Right ventricle myocardium inferior (tissue), 1 donor: ENCODE data around the gene HNRNPF. TPM values are rescaled to one million over a fixed set of nuclear protein-coding genes. Genes with fewer than 3 reads are reported as not detected.
"Not testable (repeated sequence)": the region's sequence is repeated elsewhere in the genome, so short reads cannot be mapped to it uniquely, and the experiment has no call there.

Experiments
- ATAC-seq: fragments of 200-7000 bp; cut with Tn5 transposase; one replicate; pipeline ENCODE4 v1.9.1; 2020; ENCODE audit warnings: mild to moderate bottlenecking, moderate library complexity
- DNase-seq: peaks from one replicate; pipeline ENCODE4 v3.0.0; 2021; ENCODE audit errors: missing footprints
- intact Hi-C: fragments of 100-400 bp; cut with DNase I; formaldehyde crosslinking; loops from one replicate; pipeline ENCODE4 v1.11.0; 2022
- total RNA-seq: library from RNA; stranded (reverse); fragmentation: NEBNext Ultra II Directional; extraction: Animal tissue kit (Norgen Biotek cat#: 25700); gene quantifications from one replicate; pipeline ENCODE4 v1.2.1, GENCODE V29; 2021
- donor health status: DM: no; HTN: yes; CAD: no; lungs with severe emphysema.

HNRNPF gene
- total RNA-seq, 1 donor from 2014 or later: 87.6 TPM

- DNase-seq, ATAC-seq, intact Hi-C loops: not testable (repeated sequence)
Measured at GRCh38 chr10:43426476-43426875, 17.5 kb upstream of the HNRNPF start.

- intact Hi-C loops: no loop called here
- DNase-seq (no peak), ATAC-seq (no peak)
Measured at GRCh38 chr10:43424416-43424815, 15.4 kb upstream of the HNRNPF start.

- not testable (repeated sequence) for DNase-seq, ATAC-seq
- intact Hi-C loops: loop anchor here (1.0 to 2.0 kb wide), 2 partner anchors 14 to 25 kb away; no protein-coding TSS in a partner anchor
Measured at GRCh38 chr10:43421944-43422343, 13.0 kb upstream of the HNRNPF start.

- DNase-seq (no peak), ATAC-seq (no peak)
- intact Hi-C loops: loop anchor here (1.0 to 2.0 kb wide), 2 partner anchors 15 to 25 kb away; no protein-coding TSS in a partner anchor
Measured at GRCh38 chr10:43421519-43421918, 12.5 kb upstream of the HNRNPF start.

GRCh38 chr10:43421201-43421507 is 12.2 kb upstream of the HNRNPF start:
- DNase-seq (no peak), ATAC-seq (no peak)
- intact Hi-C loops: loop anchor here (1.0 to 2.0 kb wide), 2 partner anchors 15 to 24 kb away; no protein-coding TSS in a partner anchor

GRCh38 chr10:43420369-43421200 is 11.6 kb upstream of the HNRNPF start:
- intact Hi-C loops: loop anchor here (1.0 to 2.0 kb wide), 3 partner anchors 11 to 24 kb away; partner anchors contain the start of gene HNRNPF
- peak; percentile 94 for DNase-seq
- peak; percentile 98 for ATAC-seq

GRCh38 chr10:43419997-43420368 is 11.0 kb upstream of the HNRNPF start:
- DNase-seq (no peak), ATAC-seq (no peak)
- intact Hi-C loops: loop anchor here (1.0 to 2.0 kb wide), 2 partner anchors 11 to 23 kb away; partner anchors contain the start of gene HNRNPF

GRCh38 chr10:43417950-43418768 is 9.2 kb upstream of the HNRNPF start:
- no peak for ATAC-seq

GRCh38 chr10:43415544-43415943 is 6.6 kb upstream of the HNRNPF start:
- no peak for DNase-seq
- intact Hi-C loops: no loop called here

More at GRCh38 chr10:43417950-43418768, 9.2 kb upstream of the HNRNPF start:
- intact Hi-C loops: no loop called here
- DNase-seq: no peak

GRCh38 chr10:43411536-43411935 is 2.5 kb upstream of the HNRNPF start:
- DNase-seq: no peak
- no peak for ATAC-seq
- intact Hi-C loops: no loop called here

More at GRCh38 chr10:43415544-43415943, 6.6 kb upstream of the HNRNPF start:
- no peak for ATAC-seq

GRCh38 chr10:43410345-43410744 is 1.4 kb upstream of the HNRNPF start:
- DNase-seq (no peak), ATAC-seq (no peak)
- intact Hi-C loops: no loop called here

GRCh38 chr10:43409385-43410109 is 561 bp upstream of the HNRNPF start:
- ATAC-seq: no peak
- DNase-seq: peak; percentile 77
- intact Hi-C loops: loop anchor here (1.0 kb wide), 2 partner anchors 11 to 27 kb away; no protein-coding TSS in a partner anchor

GRCh38 chr10:43408331-43408709 is 666 bp downstream of the HNRNPF start:
- DNase-seq (no peak), ATAC-seq (no peak)
- intact Hi-C loops: no loop called here

GRCh38 chr10:43407576-43408330 is 1.2 kb downstream of the HNRNPF start:
- intact Hi-C loops: no loop called here
- peak; percentile 78 for ATAC-seq
- peak; percentile 96 for DNase-seq

GRCh38 chr10:43407148-43407575 is 1.8 kb downstream of the HNRNPF start:
- intact Hi-C loops: no loop called here
- peak; percentile 91 for DNase-seq

GRCh38 chr10:43404704-43405084 is 4.3 kb downstream of the HNRNPF start:
- no peak for DNase-seq
- no peak for ATAC-seq
- intact Hi-C loops: no loop called here

More at GRCh38 chr10:43407148-43407575, 1.8 kb downstream of the HNRNPF start:
- peak; percentile 26 for ATAC-seq

GRCh38 chr10:43403911-43404703 is 4.9 kb downstream of the HNRNPF start:
- ATAC-seq (no peak), DNase-seq (no peak)
- intact Hi-C loops: no loop called here
